ENCODE measurements around the gene RIOK1. TPM values are rescaled to one million over a fixed set of nuclear protein-coding genes. Genes with fewer than 3 reads are reported as not detected.

Gene RIOK1
- total and polyA plus RNA-seq, 12 donors: 6.0 to 21.1 (median 14.9) TPM

- Histone ChIP-seq H3K27me3 (no peaks in the 10 kb centered on the region), H3K4me3 (no peak overlapping the region), H3K27ac (no peak overlapping the region), H3K4me1 (replicated peaks in 1 of 2) (no peaks in the 10 kb centered on the region), H3K9me3 (replicated peaks in 1 of 3) (no peaks in the 10 kb centered on the region), H3K36me3 (replicated peaks in 1 of 2) (no peaks in the 10 kb centered on the region)
- intact Hi-C loops (cut with DNase I): loop anchor here (10.0 kb wide), 1 partner anchor 188 kb away; no protein-coding TSS in a partner anchor
- DNase-seq: no peak
- 81 to 87% (median 81%) methylated on average over 16 of the region's 16 CpGs for WGBS, 4 donors
- no peak for TF ChIP-seq POLR2A (IDR thresholded peaks at IDR 0.05)
- no peak for TF ChIP-seq CTCF (IDR thresholded peaks at IDR 0.05)
These were observed 37.0 kb downstream of the RIOK1 start for GRCh38 chr6:7426447-7427169.

GRCh38 chr6:7431313-7431673 lies 41.7 kb downstream of the RIOK1 start:
- Histone ChIP-seq H3K4me3 (no peak overlapping the region), H3K27me3 (no peaks in the 10 kb centered on the region), H3K4me1 (replicated peaks in 1 of 2) (no peaks in the 10 kb centered on the region), H3K36me3 (replicated peaks in 1 of 2) (no peaks in the 10 kb centered on the region), H3K27ac (no peak overlapping the region), H3K9me3 (replicated peaks in 1 of 3) (no peaks in the 10 kb centered on the region)
- TF ChIP-seq POLR2A (IDR thresholded peaks at IDR 0.05): no peak
- no peak for TF ChIP-seq CTCF (IDR thresholded peaks at IDR 0.05)
- peak in 1 of 7 donors; percentile 30 for DNase-seq
- intact Hi-C loops (cut with DNase I): no loop called here
- 51 to 73% (median 69%) methylated on average over 6 to 8 of the region's 8 CpGs for WGBS, 4 donors

- no peak overlapping the region for H3K4me3 ChIP-seq
- no peak for TF ChIP-seq POLR2A (IDR thresholded peaks at IDR 0.05)
- TF ChIP-seq CTCF (IDR thresholded peaks at IDR 0.05): no peak
- intact Hi-C loops (cut with DNase I): no loop called here
- no peaks in the 10 kb centered on the region for H3K4me1 ChIP-seq (replicated peaks in 1 of 2)
- H3K27ac ChIP-seq: no peak overlapping the region
- H3K9me3 ChIP-seq (replicated peaks in 1 of 3): no peaks in the 10 kb centered on the region
- DNase-seq: peak in 1 of 7 donors; percentile 38
- no peaks in the 10 kb centered on the region for H3K27me3 ChIP-seq
- 60 to 73% (median 70%) methylated on average over 14 to 24 of the region's 24 CpGs for WGBS, 4 donors
- no peaks in the 10 kb centered on the region for H3K36me3 ChIP-seq (replicated peaks in 1 of 2)
These were observed 42.2 kb downstream of the RIOK1 start for GRCh38 chr6:7431674-7432390.

GRCh38 chr6:7432391-7433120 lies 42.9 kb downstream of the RIOK1 start:
- DNase-seq: peak in 1 of 7 donors; percentile 28
- Histone ChIP-seq H3K36me3 (replicated peaks in 1 of 2) (no peaks in the 10 kb centered on the region), H3K9me3 (replicated peaks in 1 of 3) (no peaks in the 10 kb centered on the region), H3K27ac (no peak overlapping the region), H3K27me3 (no peaks in the 10 kb centered on the region), H3K4me1 (replicated peaks in 1 of 2) (no peaks in the 10 kb centered on the region), H3K4me3 (no peak overlapping the region)
- TF ChIP-seq CTCF (IDR thresholded peaks at IDR 0.05) (no peak), POLR2A (IDR thresholded peaks at IDR 0.05) (no peak)
- 74 to 78% (median 76%) methylated on average over 14 to 16 of the region's 16 CpGs for WGBS, 4 donors
- intact Hi-C loops (cut with DNase I): no loop called here
